GM12801 (cell line): Measurements from ENCODE around the gene DIAPH2.

Source experiments
- CTCF ChIP-seq: IDR thresholded peaks from one replicate; pipeline ENCODE4 v1.5.1; 2011; ENCODE audit warnings: control low read depth; ENCODE audit not compliant: insufficient read length; ENCODE audit errors: extremely low read depth

DIAPH2 gene

GRCh38 chrX:97132664-97133415 lies 448.2 kb downstream of the DIAPH2 start:
- no peak for TF ChIP-seq CTCF

GRCh38 chrX:97145934-97146333 lies 461.3 kb downstream of the DIAPH2 start:
- TF ChIP-seq CTCF, result no peak

- no peak for TF ChIP-seq CTCF
These were observed 471.2 kb downstream of the DIAPH2 start for GRCh38 chrX:97155816-97156215.

- TF ChIP-seq CTCF, result no peak
These were observed 473.6 kb downstream of the DIAPH2 start for GRCh38 chrX:97158269-97158668.

- no peak for TF ChIP-seq CTCF
These were observed 475.5 kb downstream of the DIAPH2 start for GRCh38 chrX:97159916-97160800.

- TF ChIP-seq CTCF, result no peak
These were observed 482.7 kb downstream of the DIAPH2 start for GRCh38 chrX:97167333-97167732.

GRCh38 chrX:97168646-97169045 lies 484.0 kb downstream of the DIAPH2 start:
- TF ChIP-seq CTCF, result no peak
